ENCODE measurements around the gene HHAT.
"Not testable (repeated sequence)": the region's sequence is repeated elsewhere in the genome, so short reads cannot be mapped to it uniquely, and the experiment has no call there.

The HHAT gene

DNA sequence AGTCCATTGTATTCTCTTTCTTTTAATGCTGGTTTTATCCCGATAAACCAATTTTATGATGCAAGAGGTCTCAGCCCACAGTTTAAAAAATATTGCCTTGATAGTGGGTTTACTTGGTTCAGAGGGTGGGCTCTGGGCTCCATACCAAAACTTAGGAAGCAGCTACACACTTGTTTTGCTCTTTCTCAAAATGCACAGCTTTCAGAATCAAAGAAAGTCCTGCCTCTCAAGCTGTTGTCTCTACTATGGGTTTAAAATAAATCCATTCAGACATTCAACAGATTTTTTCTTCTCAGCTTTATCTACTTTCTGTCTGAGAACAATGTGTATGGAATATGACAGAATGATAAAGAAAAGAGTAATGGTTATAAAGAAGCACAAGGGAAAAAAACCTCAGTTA, 14.8 kb upstream of the HHAT start:
- no peak for DNase-seq (ENCODE audit: low read depth)

GRCh38 chr1:210315529-210315928, 13.2 kb upstream of the HHAT start:
- DNase-seq (ENCODE audit: low read depth): no peak

DNA sequence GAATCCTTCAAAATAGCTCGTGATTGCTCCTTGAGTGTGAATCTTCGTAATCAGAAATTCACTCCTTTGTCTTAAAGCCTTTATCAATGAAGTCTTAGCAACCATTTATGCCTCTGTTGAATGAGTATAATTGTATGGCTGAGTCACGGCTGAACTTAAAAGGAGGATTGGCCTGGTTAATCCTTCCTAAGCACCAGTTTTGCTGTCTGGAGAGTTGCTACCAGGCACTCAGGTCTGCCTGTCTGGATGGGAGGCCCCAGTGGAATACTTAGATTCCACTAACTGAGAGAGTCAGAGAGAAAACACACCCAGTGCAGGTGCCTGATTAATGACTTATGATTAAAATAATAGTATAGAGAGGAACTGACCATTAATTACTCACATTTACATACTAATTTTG, 7.6 kb upstream of the HHAT start:
- no peak for DNase-seq (ENCODE audit: low read depth)

DNA sequence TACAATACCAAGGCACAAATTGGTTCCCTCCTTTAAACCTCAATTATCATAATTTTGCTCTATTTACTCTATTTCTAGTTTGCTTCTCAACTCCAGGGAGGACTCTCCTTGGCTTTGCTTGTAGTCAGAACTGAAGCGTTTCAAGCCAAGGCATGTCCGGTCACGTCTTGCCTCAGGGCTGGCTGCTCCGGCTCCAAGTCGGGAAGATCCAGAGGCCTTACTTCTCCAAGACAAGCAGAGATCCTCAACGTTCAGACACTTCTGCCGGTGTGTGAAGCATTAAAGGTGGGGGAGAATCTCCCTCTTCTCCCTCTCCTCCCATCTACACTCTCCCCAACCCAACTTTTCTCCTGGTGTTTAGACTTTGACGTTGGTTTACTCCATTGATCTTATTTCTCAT, 7.2 kb upstream of the HHAT start:
- no peak for DNase-seq (ENCODE audit: low read depth)

- DNase-seq (ENCODE audit: low read depth): no peak
Measured at GRCh38 chr1:210323957-210324356, 4.7 kb upstream of the HHAT start.

- no peak for DNase-seq (ENCODE audit: low read depth)
Measured at GRCh38 chr1:210325026-210325670, 3.6 kb upstream of the HHAT start.

DNA sequence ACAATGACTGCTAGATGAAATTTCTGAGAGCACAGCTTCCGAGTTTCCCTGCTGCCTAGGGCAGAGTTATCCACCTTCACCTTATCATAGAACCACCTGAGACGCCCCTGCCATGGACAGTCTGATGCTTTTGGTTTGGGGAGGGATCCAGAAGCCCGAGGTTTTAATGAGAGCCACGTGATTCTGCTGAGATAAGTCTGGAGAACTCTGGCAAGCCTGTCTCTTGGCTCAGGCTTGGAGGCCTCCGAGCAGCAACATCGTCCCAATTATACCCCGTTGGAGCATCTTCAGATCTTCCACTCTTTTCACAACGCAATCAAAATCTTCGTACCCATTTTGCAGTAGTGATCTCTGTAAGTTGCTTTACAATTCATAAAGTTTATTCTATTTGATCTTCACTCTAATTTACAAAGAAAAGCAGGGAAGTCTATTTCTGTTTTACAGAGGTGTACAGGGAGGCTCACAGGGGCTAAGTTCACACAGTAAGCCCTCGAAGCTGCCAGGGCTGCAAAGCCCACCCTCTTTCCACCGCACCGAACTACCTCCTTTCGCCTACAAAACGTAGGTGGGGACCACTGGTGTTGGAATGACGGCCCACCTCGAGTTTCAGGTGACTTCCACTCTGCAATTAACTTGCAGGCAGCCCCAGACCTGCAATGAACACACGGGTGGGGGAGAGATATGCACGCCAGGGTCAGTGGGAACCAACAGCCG, 513 bp upstream of the HHAT start:
- no peak for DNase-seq (ENCODE audit: low read depth)

DNA sequence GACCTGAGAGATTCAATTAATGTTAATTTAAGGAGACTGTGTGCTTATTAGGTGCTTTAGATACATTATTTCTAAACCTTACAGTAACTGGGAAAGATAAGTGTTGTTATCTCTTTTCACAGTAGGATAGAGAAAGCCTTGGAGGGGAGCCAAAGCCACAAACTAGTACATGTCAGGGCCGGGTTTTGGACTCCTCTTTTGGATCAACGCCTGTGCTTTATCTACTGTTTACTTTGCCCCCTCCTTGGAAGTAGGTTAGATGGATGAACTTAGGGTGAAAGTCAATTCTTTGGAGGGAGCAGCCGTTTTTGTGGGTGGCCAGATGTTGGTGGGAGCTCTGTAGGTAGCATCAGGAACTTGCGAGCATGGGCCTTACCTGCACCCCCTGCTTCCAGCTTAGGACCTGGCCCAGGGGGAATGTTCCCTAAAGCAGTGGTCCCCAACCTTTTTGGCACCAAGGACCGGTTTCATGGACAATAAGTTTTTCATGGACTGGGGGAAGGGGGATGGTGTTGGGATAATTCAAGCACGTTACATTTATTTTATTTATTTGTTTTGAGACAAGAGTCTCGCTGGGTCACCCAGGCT, 1.7 kb downstream of the HHAT start:
- DNase-seq (ENCODE audit: low read depth): no peak

DNA sequence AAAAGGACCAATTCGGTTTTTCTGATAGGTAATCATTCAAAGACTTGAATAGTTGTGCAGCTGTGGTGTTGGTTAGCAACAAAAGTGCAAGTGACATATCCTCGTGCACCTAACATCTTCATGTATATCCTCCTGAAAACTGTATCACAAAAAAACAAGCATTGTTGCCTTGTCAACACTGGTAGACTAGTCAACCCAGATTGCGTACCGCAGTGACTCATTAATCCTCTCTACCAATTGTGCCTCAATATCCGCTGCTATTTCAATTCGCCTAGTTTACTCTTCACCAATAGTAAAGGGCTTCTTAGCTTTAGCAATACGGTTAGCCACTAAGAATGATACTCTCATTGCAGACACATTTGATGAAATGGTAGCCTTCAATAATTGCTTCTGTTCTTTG, 3.5 kb downstream of the HHAT start:
- DNase-seq (ENCODE audit: low read depth): no peak

DNA sequence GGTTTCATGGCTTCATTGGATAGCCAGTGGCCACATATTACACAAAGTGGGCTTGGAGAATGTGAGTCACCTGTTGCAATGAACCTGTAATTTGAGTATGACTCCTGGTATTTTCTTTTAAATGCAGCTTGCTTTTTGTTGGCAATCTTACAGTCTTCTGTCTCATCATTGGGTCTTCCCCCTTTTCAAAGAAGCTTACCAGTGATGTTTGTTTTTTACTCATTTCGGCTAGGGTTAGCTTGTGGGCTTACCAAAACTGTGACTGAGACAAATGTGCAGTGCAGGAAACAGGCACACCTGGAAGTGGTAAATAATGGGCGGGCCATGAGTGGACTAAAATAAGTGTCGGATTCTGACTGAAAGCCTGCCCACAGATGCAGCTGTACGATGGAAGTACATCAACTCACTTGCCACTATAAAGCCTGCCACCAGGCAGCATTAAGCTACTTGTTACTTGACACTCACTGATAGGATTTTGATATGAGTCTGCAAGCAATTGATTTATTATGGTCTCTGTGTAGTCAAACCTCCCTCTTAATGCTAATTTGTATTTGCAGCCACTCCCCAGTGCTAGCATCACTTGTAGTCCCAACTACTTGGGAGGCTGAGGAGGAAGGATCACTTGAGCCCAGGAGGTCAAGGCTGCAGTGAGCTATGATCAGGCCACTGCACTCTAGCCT, 4.2 kb downstream of the HHAT start:
- peak; percentile 36 for DNase-seq (ENCODE audit: low read depth)

GRCh38 chr1:210335001-210335400, 6.3 kb downstream of the HHAT start:
- DNase-seq (ENCODE audit: low read depth): no peak

GRCh38 chr1:210336362-210336761, 7.7 kb downstream of the HHAT start:
- DNase-seq (ENCODE audit: low read depth): no peak

GRCh38 chr1:210339500-210339899, 10.8 kb downstream of the HHAT start:
- no peak for DNase-seq (ENCODE audit: low read depth)

GRCh38 chr1:210340311-210340710, 11.6 kb downstream of the HHAT start:
- DNase-seq (ENCODE audit: low read depth): no peak

DNA sequence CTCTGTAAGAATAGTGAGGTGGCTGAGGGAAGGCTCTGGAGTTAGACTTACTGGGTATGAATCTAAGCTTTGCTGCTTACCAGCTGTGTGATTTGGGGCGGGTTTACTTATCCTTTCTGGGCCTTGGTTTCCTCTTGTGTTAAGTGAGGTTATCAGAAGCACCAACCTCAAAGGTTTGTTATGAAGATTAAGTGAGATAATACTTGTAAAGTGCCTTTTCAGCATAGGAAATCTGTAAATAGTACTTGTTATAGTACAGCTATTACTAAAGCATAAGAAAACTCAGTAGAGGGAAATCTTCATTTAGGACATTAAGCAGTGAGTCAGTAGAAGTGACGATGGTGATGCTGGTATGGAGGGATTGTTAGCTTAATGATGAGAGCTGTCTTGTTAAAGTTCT, 12.1 kb downstream of the HHAT start:
- no peak for DNase-seq (ENCODE audit: low read depth)

DNA sequence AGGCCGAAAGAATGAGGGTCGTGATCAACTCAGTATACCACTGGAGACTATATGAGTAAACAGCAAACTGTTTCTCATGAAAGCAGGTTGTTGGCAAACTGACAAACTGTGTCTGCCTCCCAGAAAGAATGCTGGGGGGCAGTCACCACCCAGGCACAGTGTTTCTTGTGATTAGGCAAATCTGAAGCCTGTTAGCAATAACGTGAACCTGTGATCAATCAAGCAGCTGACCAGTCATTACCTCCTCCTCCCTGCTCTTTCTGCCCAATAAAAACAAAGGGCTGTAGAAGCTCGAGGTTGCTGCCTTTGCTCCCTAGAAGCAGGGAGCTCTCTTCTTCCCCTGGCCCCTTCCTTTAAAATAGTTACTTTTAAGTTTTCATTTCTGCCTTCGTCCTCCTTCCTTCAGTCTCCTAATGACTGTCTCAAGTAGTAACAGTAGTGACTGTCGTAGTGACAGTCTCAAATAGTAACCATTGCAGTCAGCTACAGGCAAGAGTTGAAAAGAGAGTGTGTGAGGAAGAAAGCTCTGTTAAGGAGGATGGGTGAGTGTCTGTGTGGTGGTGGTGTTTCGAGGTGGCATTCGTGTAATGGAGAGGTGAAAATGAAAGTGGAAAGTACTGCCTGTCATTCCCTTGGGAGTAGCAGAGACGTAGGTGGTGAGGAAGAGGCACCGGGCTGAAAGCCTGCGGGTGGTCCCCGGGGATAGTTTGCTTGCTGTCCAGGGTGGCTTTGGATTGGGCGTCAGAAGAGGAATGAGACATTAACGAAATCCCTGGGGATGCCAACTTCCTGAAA, 14.5 kb downstream of the HHAT start:
- no peak for DNase-seq (ENCODE audit: low read depth)

- no peak for DNase-seq (ENCODE audit: low read depth)
Measured at GRCh38 chr1:210344706-210345105, 16.0 kb downstream of the HHAT start.

GRCh38 chr1:210347112-210347511, 18.4 kb downstream of the HHAT start:
- DNase-seq (ENCODE audit: low read depth): no peak

GRCh38 chr1:210351496-210351895, 22.8 kb downstream of the HHAT start:
- DNase-seq (ENCODE audit: low read depth): no peak

- DNase-seq (ENCODE audit: low read depth): no peak
Measured at GRCh38 chr1:210352575-210352974, 23.9 kb downstream of the HHAT start.

DNA sequence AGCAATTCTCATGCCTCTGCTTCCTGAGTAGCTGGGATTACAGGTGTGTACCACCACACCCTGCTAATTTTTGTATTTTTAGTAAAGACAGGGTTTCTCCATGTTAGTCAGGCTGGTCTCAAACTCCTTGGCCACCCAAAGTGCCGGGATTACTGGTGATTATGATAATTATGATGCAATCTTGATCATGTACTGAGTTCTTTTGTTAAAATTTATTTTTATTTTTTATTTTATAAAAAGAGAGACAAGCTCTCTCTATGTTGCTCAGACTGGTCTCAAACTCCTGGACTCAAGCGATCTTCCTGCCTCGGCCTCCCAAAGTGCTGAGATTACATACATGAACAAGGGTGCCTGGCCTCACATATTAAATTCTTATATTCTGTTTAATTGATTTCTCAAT, 25.6 kb downstream of the HHAT start:
- DNase-seq (ENCODE audit: low read depth): not testable (repeated sequence)

GRCh38 chr1:210358626-210359025, 29.9 kb downstream of the HHAT start:
- DNase-seq (ENCODE audit: low read depth): no peak

Data from activated T-cell treated with anti-CD3 and anti-CD28 coated beads for 24 hours (primary cell).